ENCODE results near the gene PPP2R2B.
A peak's percentile ranks its signal among the peaks of the same experiment; 100 is the strongest.

PPP2R2B gene

DNA sequence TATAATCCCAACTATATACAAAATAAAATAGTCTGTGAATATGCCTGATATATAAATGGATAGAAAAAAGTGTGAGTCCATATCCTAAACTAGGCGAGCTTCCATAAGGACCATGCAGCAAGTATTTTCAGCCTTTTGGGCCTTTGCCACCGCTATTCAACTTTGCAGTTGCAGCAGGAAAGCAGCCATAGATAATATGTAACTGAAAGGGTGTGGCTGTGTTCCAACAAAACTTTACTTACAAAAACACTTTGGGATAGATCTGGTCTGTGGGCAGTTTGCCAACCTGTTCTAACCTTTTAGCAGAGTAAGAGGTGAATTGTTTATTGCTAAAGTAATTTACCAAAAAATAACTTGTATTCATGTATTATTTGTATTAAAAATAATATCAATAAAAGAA, 234.8 kb downstream of the PPP2R2B start:
- TF ChIP-seq, protein P1, sequence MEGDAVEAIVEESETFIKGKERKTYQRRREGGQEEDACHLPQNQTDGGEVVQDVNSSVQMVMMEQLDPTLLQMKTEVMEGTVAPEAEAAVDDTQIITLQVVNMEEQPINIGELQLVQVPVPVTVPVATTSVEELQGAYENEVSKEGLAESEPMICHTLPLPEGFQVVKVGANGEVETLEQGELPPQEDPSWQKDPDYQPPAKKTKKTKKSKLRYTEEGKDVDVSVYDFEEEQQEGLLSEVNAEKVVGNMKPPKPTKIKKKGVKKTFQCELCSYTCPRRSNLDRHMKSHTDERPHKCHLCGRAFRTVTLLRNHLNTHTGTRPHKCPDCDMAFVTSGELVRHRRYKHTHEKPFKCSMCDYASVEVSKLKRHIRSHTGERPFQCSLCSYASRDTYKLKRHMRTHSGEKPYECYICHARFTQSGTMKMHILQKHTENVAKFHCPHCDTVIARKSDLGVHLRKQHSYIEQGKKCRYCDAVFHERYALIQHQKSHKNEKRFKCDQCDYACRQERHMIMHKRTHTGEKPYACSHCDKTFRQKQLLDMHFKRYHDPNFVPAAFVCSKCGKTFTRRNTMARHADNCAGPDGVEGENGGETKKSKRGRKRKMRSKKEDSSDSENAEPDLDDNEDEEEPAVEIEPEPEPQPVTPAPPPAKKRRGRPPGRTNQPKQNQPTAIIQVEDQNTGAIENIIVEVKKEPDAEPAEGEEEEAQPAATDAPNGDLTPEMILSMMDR (conservative IDR thresholded peaks at IDR 0.05; ENCODE audit: low read depth, low read length): no peak
- no peak for DNase-seq (ENCODE audit: low read depth)
- H3K4me3 ChIP-seq (ENCODE audit: low read depth, low read length): no peak overlapping the region

GRCh38 chr5:146642410-146642809, 236.1 kb downstream of the PPP2R2B start:
- no peak overlapping the region for H3K4me3 ChIP-seq (ENCODE audit: low read depth, low read length)
- no peak for DNase-seq (ENCODE audit: low read depth)
- TF ChIP-seq, protein P1 (conservative IDR thresholded peaks at IDR 0.05; ENCODE audit: low read depth, low read length): no peak

- H3K4me3 ChIP-seq (ENCODE audit: low read depth, low read length): no peak overlapping the region
- DNase-seq (ENCODE audit: low read depth): no peak
- TF ChIP-seq, protein P1 (conservative IDR thresholded peaks at IDR 0.05; ENCODE audit: low read depth, low read length): no peak
These were observed 236.6 kb downstream of the PPP2R2B start for GRCh38 chr5:146641941-146642340.

DNA sequence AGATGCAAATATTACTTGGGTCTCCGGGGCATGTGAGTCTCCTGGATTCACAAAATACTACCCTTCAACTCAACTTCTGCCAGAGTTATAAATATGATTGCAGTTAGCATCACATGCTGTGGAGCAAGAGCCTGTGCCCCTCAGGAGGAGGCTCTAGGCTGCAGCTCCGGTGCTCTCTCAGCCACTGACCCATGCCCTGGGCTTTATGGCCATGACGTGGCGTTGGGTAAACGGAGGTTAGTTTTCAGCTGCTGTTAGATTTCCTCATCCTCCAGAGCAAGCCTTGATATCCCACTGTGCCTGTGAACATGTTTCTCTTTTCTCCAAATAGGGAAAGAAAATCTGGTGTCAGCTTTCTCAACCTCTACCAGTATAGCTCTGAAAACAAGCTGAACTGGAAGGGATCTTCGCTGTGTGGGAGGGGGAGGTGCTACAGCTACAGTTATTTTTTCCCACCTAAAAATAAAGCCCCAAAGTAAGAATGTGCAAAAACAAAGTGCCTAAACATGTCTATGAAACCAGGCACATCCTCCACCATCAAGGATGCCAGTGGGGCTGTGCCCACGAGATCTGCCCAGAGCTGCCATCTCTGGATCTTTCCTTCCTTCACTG, 238.2 kb downstream of the PPP2R2B start:
- DNase-seq (ENCODE audit: low read depth): peak; percentile 48
- no peak overlapping the region for H3K4me3 ChIP-seq (ENCODE audit: low read depth, low read length)
- TF ChIP-seq, protein P1 (conservative IDR thresholded peaks at IDR 0.05; ENCODE audit: low read depth, low read length): no peak

DNA sequence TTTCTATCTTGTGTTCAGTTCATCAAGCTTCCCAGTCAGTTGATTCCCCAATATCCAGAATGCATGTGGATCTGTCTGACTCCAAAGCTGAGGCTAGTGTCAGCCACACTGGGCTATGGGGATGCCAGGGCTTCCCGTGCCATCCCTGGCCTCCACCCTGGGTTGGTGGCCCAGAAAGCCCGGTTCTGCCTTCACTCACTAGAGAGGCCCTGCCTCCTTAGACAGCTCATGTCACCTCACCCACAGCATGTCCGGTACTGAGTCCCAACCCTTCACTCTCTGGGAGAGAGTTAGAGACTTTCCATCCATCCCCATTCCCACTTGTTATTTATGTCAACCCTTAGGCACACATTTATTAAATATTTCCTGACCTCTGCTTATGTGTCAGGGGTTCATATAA, 243.1 kb downstream of the PPP2R2B start:
- no peak for DNase-seq (ENCODE audit: low read depth)
- TF ChIP-seq, protein P1 (conservative IDR thresholded peaks at IDR 0.05; ENCODE audit: low read depth, low read length): no peak
- H3K4me3 ChIP-seq (ENCODE audit: low read depth, low read length): no peak overlapping the region

- DNase-seq (ENCODE audit: low read depth): no peak
- TF ChIP-seq, protein P1 (conservative IDR thresholded peaks at IDR 0.05; ENCODE audit: low read depth, low read length): no peak
- H3K4me3 ChIP-seq (ENCODE audit: low read depth, low read length): no peak overlapping the region
These were observed 245.2 kb downstream of the PPP2R2B start for GRCh38 chr5:146633323-146633764.

DNA sequence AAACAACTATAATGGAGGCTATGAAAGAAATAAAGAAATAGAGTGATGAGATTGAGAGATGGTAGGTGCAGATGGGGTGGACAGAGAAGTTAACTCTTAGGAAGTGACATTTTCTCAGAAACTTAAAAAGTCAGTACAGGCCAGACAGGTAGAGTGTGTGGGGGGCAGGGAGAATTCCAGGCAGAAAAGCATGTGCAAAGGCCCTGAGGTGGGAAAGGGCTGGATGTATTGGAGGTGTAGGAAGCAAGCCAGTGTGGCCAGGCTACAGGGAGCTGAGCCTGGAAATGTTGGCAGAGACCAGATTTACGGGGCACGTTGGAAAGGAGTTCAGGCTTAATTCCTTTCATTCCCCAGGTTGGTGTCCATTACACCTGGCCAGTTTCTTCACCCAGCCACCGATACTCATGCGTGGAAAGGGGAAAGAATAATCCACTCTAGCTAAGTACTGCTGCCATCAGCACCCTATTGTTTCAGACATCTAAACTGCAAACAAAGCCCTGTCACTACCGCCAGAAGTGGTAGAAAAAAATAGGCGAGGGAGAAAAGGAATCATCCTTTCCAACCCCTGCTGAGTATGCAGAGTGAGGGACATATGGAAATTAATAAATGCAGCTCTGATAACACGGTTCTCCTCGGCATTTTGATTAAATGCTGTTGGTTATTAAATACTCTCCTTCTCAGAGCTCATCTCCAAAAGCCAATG, 245.8 kb downstream of the PPP2R2B start:
- TF ChIP-seq, protein P1 (conservative IDR thresholded peaks at IDR 0.05; ENCODE audit: low read depth, low read length): no peak
- no peak for DNase-seq (ENCODE audit: low read depth)
- no peak overlapping the region for H3K4me3 ChIP-seq (ENCODE audit: low read depth, low read length)
